Osteocyte (in vitro differentiated cells): ENCODE results near the gene KCTD11. TPM values are rescaled to one million over a fixed set of nuclear protein-coding genes. Genes with fewer than 3 reads are reported as not detected.

Experiments used
- DNase-seq: peaks from one replicate; pipeline ENCODE4 v3.0.0; 2021; ENCODE audit warnings: mixed read lengths; ENCODE audit not compliant: unreplicated experiment; ENCODE audit errors: extremely low spot score
- H3K27ac Mint-ChIP-seq: one replicate; pipeline ENCODE4 v1.8.0; 2021; ENCODE audit warnings: mild to moderate bottlenecking, mixed read lengths; ENCODE audit not compliant: unreplicated experiment
- H3K27me3 Mint-ChIP-seq: one replicate; pipeline ENCODE4 v1.8.0; 2021; ENCODE audit warnings: mixed read lengths; ENCODE audit not compliant: unreplicated experiment
- H3K36me3 Mint-ChIP-seq: one replicate; pipeline ENCODE4 v1.8.0; 2021; ENCODE audit warnings: mixed read lengths; ENCODE audit not compliant: unreplicated experiment
- H3K4me1 Mint-ChIP-seq: one replicate; pipeline ENCODE4 v1.8.0; 2021; ENCODE audit warnings: mixed read lengths; ENCODE audit not compliant: unreplicated experiment
- H3K4me3 Mint-ChIP-seq: one replicate; pipeline ENCODE4 v1.8.0; 2021; ENCODE audit warnings: mild to moderate bottlenecking, moderate library complexity, mixed read lengths; ENCODE audit not compliant: unreplicated experiment
- H3K9me3 Mint-ChIP-seq: one replicate; pipeline ENCODE4 v1.8.0; 2021; ENCODE audit warnings: mixed read lengths; ENCODE audit not compliant: unreplicated experiment
- total RNA-seq: library from RNA; stranded (reverse); gene quantifications from 2 replicates; pipeline ENCODE4 v1.2.1, GENCODE V29; 2021
- TF ChIP-seq, protein P1 (sequence below): fragments of 200-600 bp; sonication (generic); IDR thresholded peaks from 2 replicates; pipeline ENCODE4 v1.5.0; 2021; ENCODE audit warnings: antibody characterized with exemption, mild to moderate bottlenecking, moderate library complexity

The KCTD11 gene
- total RNA-seq, 1 donor from 2014 or later = 12.7 TPM

GRCh38 chr17:7340179-7340578 lies 11.8 kb upstream of the KCTD11 start:
- Mint-ChIP-seq H3K4me1 (no peaks in the 10 kb centered on the region), H3K27me3 (peaks cover 11% of the 10 kb centered on the region), H3K4me3 (no peak overlapping the region), H3K27ac (no peak overlapping the region), H3K36me3 (no peaks in the 10 kb centered on the region), H3K9me3 (no peaks in the 10 kb centered on the region)
- TF ChIP-seq, protein P1, sequence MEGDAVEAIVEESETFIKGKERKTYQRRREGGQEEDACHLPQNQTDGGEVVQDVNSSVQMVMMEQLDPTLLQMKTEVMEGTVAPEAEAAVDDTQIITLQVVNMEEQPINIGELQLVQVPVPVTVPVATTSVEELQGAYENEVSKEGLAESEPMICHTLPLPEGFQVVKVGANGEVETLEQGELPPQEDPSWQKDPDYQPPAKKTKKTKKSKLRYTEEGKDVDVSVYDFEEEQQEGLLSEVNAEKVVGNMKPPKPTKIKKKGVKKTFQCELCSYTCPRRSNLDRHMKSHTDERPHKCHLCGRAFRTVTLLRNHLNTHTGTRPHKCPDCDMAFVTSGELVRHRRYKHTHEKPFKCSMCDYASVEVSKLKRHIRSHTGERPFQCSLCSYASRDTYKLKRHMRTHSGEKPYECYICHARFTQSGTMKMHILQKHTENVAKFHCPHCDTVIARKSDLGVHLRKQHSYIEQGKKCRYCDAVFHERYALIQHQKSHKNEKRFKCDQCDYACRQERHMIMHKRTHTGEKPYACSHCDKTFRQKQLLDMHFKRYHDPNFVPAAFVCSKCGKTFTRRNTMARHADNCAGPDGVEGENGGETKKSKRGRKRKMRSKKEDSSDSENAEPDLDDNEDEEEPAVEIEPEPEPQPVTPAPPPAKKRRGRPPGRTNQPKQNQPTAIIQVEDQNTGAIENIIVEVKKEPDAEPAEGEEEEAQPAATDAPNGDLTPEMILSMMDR = no peak
- no peak for DNase-seq

DNA sequence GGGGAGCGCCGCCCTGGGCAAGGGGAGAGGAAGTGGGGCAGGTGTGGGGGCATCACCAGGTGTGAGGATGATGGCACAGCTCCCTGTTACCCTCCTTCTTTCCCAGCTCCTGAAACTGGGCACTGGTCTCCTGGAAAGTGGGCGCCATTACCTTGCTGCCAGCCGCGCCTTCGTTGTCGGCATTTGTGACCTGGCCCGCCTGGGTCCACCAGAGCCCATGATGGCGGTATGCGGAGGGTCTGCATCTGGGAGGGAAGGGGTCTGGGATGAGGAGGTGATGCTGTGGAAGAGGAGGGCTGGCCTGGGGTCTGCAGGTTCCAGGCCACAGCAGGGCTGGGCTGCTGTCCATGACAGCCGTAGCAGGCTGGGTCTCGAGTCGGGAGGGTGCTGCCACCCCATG lies 10.1 kb upstream of the KCTD11 start:
- peaks cover 11% of the 10 kb centered on the region for H3K27me3 Mint-ChIP-seq
- no peak overlapping the region for H3K27ac Mint-ChIP-seq

DNA sequence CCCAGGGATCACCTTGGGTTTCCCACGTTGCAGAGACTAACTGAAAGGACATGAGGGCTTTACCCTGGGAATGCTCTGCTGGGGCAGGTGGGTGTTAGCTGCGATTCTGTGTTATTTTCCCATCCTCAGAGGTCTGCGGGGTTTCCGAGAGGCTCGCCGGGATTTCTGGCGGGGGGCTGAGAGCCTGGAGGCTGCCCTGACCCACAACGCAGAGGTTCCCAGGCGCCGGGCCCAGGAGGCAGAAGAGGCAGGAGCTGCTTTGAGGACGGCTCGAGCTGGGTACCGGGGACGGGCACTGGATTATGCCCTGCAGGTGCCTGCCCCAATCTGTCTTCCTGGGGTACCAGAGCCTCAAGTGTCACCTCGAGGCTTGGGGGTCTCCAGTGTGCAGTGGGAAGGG lies 8.7 kb upstream of the KCTD11 start:
- Mint-ChIP-seq H3K4me3 (no peak overlapping the region), H3K9me3 (no peaks in the 10 kb centered on the region), H3K27ac (no peak overlapping the region), H3K4me1 (peaks cover 3% of the 10 kb centered on the region), H3K36me3 (no peaks in the 10 kb centered on the region), H3K27me3 (peaks cover 9% of the 10 kb centered on the region)
- TF ChIP-seq, protein P1 = no peak
- no peak for DNase-seq

More for the DNA sequence above, 10.1 kb upstream of the KCTD11 start:
- no peaks in the 10 kb centered on the region for H3K9me3 Mint-ChIP-seq
- no peaks in the 10 kb centered on the region for H3K4me1 Mint-ChIP-seq
- H3K4me3 Mint-ChIP-seq = no peak overlapping the region
- TF ChIP-seq, protein P1 = no peak
- DNase-seq = no peak
- H3K36me3 Mint-ChIP-seq = no peaks in the 10 kb centered on the region

DNA sequence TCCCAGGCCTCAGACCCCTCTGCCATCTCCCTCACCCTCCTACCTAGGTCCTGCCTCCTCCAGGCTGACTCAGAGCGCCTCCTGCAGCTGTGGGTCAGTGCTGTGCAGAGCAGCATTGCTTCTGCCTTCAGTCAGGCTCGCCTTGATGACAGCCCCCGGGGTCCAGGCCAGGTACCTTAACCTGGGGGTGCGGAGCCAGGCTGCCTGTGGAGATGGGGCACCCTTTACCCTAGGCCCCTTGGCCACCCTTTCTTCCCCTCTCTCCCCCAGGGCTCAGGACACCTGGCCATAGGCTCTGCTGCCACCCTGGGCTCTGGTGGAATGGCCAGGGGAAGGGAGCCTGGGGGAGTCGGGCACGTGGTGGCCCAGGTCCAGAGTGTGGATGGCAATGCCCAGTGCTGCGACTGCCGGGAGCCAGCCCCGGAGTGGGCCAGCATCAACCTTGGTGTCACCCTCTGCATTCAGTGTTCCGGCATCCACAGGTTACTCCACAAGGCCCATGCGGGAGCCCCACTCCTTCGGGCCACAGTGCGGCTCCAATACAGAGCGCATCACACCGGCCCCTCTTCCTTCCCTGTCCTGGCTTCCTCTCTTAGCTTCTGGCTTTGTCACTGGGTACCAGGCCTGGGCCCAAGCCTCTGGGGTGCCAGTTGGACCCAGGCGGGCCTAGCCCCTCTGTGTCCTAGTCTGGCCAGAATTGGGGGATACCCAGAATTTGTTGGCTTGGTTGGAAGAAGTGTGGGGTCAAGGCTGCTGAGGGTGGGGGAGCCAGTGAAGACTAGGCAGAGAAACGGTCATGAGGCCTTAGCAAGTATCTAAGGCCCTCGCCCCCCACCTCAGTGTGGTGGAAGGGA lies 5.0 kb upstream of the KCTD11 start:
- H3K36me3 Mint-ChIP-seq = no peaks in the 10 kb centered on the region
- no peak for DNase-seq
- no peak overlapping the region for H3K4me3 Mint-ChIP-seq
- peaks cover 15% of the 10 kb centered on the region for H3K4me1 Mint-ChIP-seq
- TF ChIP-seq, protein P1 = no peak
- H3K9me3 Mint-ChIP-seq = no peaks in the 10 kb centered on the region
- peaks cover 6% of the 10 kb centered on the region for H3K27me3 Mint-ChIP-seq
- no peak overlapping the region for H3K27ac Mint-ChIP-seq

DNA sequence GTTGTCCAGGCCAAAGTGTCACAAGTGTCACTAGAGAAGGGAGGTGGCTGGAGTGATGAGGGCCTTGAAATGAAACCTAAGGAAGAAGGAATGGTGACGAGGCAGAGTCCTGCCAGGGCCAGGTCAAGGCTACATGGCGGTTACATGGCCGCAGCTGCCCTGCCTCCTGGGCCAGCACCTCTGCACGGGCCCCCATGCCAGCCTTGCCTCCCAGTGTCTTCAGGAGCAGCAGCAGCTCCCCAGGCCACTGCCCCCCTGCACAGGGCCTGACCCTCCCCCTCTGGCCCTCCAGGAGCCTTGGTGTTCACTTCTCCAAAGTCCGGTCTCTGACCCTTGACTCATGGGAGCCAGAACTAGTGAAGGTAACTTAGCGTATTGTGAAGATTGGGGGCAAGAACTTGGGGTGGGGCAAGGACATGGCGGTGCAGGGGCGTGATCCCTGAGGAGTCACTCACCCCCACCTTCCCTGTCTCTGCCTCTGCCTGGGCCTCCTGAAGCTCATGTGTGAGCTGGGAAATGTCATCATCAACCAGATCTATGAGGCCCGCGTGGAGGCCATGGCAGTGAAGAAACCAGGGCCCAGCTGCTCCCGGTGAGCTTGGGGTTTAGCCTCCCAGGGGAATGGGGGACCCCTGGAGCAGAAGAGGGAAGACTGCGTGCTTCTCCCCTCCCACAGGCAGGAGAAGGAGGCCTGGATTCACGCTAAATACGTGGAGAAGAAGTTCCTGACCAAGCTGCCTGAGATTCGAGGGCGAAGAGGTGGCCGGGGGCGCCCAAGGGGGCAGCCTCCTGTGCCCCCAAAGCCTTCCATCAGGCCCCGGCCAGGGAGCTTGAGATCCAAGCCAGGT lies 4.1 kb upstream of the KCTD11 start:
- Mint-ChIP-seq H3K36me3 (no peaks in the 10 kb centered on the region), H3K4me1 (peaks cover 22% of the 10 kb centered on the region), H3K27ac (no peak overlapping the region), H3K4me3 (no peak overlapping the region), H3K9me3 (no peaks in the 10 kb centered on the region), H3K27me3 (peaks cover 6% of the 10 kb centered on the region)
- TF ChIP-seq, protein P1 = no peak
- DNase-seq = no peak
